Type B pancreatic cell (in vitro differentiated cells): Measurements from ENCODE around the gene KLK14. TPM values are rescaled to one million over a fixed set of nuclear protein-coding genes. Genes with fewer than 3 reads are reported as not detected.
A peak's percentile ranks its signal among the peaks of the same experiment; 100 is the strongest.

Experiments used
- DNase-seq: peaks from one replicate; pipeline ENCODE4 v3.0.0; 2021; ENCODE audit warnings: mixed read lengths; ENCODE audit not compliant: unreplicated experiment; ENCODE audit errors: extremely low spot score
- H3K27ac Mint-ChIP-seq: 2 replicates; pipeline ENCODE4 v1.8.0; 2021; ENCODE audit warnings: mild to moderate bottlenecking, mixed read lengths
- H3K27me3 Mint-ChIP-seq: 2 replicates; pipeline ENCODE4 v1.8.0; 2021; ENCODE audit warnings: mixed read lengths
- H3K36me3 Mint-ChIP-seq: 2 replicates; pipeline ENCODE4 v1.8.0; 2021; ENCODE audit warnings: mixed read lengths
- H3K4me1 Mint-ChIP-seq: one replicate; pipeline ENCODE4 v1.8.0; 2021; ENCODE audit warnings: mixed read lengths; ENCODE audit not compliant: unreplicated experiment
- H3K4me3 Mint-ChIP-seq: 2 replicates; pipeline ENCODE4 v1.8.0; 2021; ENCODE audit warnings: mild to moderate bottlenecking, mixed read lengths
- H3K9me3 Mint-ChIP-seq: 2 replicates; pipeline ENCODE4 v1.8.0; 2021; ENCODE audit warnings: mixed read lengths
- total RNA-seq: library from RNA; stranded (reverse); gene quantifications from 2 replicates; pipeline ENCODE4 v1.2.1, GENCODE V29; 2021; ENCODE audit warnings: low replicate concordance
- TF ChIP-seq, protein P1 (sequence below): fragments of 200-600 bp; sonication (generic); conservative IDR thresholded peaks from 2 replicates; pipeline ENCODE4 v1.5.0; 2021; ENCODE audit warnings: antibody characterized with exemption, mild to moderate bottlenecking

KLK14 gene
- total RNA-seq, 1 donor from 2014 or later: 0.43 TPM

DNA sequence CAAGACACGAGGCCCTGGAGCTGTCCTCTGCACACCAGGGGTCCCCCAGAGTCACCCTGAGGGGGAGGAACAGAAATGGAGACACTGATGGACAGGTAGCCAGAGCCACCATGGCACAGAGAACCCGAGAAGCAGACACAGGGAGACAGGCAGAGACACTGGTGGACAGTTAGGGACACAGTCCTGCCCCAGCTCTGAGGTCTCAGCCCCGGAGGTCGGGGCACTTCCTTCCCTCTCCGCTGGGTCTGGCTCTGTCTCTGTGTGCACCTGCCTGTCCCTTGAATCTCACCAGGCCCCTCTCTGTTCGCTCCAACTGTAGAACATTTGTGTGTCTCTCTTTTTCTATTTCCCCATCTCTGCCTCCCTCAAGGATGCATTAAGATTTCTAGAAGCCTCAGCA is 4.6 kb downstream of the KLK14 start:
- DNase-seq: no peak
- H3K9me3 Mint-ChIP-seq: peaks cover 4% of the 10 kb centered on the region

DNA sequence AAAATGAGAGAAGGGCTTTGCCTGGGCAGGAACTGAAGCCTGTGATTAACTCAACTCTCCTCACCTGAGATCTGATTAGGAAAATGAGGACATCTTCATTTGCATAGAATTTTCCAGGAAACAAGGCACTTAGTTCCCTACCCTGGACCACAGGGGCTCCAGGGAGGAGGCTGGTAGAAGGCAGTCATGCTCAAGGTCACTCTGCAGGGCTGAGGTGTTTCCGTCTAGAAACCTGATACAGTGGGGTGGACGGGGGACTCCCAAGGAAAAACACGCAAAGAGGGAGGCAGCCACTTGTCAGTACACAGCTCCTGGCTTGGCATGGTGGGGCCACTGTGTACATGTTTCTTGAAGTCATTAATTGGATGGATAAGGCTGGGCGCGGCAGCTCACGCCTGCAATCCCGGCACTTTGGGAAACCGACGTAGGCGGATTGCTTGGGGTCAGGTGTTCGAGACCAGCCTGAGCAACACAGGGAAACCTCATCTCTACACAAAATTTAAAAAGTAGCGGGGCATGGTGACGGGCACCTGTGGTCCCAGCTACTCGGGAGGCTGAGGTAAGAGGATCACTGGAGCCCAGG is 6.0 kb downstream of the KLK14 start:
- Mint-ChIP-seq H3K4me1 (no peaks in the 10 kb centered on the region), H3K27me3 (peaks cover 17% of the 10 kb centered on the region), H3K9me3 (peaks cover 4% of the 10 kb centered on the region), H3K4me3 (no peak overlapping the region), H3K36me3 (no peaks in the 10 kb centered on the region), H3K27ac (no peak overlapping the region)
- TF ChIP-seq, protein P1, sequence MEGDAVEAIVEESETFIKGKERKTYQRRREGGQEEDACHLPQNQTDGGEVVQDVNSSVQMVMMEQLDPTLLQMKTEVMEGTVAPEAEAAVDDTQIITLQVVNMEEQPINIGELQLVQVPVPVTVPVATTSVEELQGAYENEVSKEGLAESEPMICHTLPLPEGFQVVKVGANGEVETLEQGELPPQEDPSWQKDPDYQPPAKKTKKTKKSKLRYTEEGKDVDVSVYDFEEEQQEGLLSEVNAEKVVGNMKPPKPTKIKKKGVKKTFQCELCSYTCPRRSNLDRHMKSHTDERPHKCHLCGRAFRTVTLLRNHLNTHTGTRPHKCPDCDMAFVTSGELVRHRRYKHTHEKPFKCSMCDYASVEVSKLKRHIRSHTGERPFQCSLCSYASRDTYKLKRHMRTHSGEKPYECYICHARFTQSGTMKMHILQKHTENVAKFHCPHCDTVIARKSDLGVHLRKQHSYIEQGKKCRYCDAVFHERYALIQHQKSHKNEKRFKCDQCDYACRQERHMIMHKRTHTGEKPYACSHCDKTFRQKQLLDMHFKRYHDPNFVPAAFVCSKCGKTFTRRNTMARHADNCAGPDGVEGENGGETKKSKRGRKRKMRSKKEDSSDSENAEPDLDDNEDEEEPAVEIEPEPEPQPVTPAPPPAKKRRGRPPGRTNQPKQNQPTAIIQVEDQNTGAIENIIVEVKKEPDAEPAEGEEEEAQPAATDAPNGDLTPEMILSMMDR: no peak
- no peak for DNase-seq

More for the DNA sequence above, 4.6 kb downstream of the KLK14 start:
- TF ChIP-seq, protein P1: no peak
- Mint-ChIP-seq H3K27me3 (peaks cover 28% of the 10 kb centered on the region), H3K4me3 (no peak overlapping the region), H3K36me3 (no peaks in the 10 kb centered on the region), H3K4me1 (no peaks in the 10 kb centered on the region), H3K27ac (no peak overlapping the region)

DNA sequence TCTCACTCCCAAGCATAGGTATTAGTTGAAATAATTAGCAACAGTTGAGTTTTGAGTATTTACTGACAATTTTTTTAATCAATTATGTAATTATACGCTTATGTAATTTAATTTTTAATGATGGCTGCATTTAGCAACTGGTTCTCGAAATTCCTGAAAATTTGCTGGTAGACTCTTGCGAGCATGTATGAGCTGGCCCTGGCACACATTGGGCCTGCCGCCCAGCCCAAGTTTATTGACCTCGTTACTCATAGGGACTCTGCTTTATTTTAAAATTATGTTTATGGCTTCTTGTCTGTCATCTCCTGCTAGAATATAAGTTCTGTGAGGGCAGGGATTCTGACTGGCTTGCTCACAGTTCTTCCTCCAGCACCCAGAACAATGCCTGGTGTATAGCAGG is 6.7 kb downstream of the KLK14 start:
- peaks cover 15% of the 10 kb centered on the region for H3K27me3 Mint-ChIP-seq
- H3K27ac Mint-ChIP-seq: no peak overlapping the region
- no peak for DNase-seq
- H3K4me1 Mint-ChIP-seq: no peaks in the 10 kb centered on the region
- H3K36me3 Mint-ChIP-seq: no peaks in the 10 kb centered on the region
- TF ChIP-seq, protein P1: no peak
- no peak overlapping the region for H3K4me3 Mint-ChIP-seq
- peaks cover 4% of the 10 kb centered on the region for H3K9me3 Mint-ChIP-seq

DNA sequence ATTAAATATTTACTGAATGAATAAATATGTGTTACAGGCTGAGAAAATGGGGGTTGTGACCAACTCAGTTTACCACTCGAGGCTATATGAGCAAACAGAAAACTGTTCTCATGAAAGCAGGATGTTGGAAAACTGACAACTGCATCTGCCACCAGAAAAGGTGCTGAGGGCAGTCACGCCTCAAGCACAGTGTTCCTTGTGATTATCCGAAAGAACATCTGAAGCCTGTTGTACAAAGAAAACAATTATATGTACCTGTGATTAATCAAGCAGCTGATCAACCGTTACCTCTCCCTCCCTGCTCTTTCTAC is 11.6 kb downstream of the KLK14 start:
- Mint-ChIP-seq H3K4me1 (no peaks in the 10 kb centered on the region), H3K36me3 (no peaks in the 10 kb centered on the region), H3K27ac (no peak overlapping the region), H3K9me3 (peaks cover 14% of the 10 kb centered on the region), H3K27me3 (peaks cover 21% of the 10 kb centered on the region), H3K4me3 (no peak overlapping the region)
- no peak for DNase-seq
- TF ChIP-seq, protein P1: no peak

DNA sequence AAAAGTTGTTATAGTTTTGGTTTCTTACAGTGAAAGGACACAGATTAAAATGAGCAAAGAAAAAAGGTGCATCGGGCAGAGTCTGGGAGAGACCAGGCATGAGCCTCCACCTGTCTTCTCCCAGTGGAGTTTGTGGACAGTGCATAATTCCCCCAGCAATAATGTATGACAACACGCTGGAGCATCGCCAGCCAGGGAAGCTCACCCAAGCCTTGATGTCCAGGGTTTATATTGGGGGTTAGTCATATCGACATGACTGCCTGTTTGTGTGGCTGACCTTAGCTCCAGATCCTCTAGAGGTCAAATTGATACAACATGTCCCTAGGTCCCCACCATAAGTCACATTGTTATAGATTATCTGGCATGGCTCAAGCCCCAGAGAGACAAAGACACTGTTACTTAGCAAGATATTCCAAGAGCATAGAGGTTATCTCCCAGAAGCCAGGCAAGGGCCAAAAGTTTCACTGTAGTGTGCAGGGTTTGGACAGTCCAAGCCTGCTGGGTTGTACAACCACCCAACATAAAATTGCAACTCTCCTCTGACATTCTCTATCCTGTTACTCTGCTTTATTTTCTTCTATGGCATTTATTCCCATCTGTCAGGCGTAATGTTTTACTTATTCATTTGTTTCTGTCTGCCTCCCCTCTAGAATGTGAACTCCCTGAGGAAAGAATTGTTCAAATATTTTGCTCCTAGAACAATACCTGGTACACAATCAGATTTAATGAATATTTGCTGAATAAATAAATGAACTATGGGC is 12.2 kb downstream of the KLK14 start:
- DNase-seq: no peak
- Mint-ChIP-seq H3K4me1 (no peaks in the 10 kb centered on the region), H3K4me3 (peak overlapping the region; percentile 18), H3K27ac (no peak overlapping the region), H3K36me3 (no peaks in the 10 kb centered on the region), H3K9me3 (peaks cover 14% of the 10 kb centered on the region), H3K27me3 (peaks cover 24% of the 10 kb centered on the region)
- TF ChIP-seq, protein P1: no peak
